NT2/D1 (cell line): ENCODE data around the gene INPP4B.

ENCODE experiments used
- SUZ12 ChIP-seq: IDR thresholded peaks from 2 replicates; pipeline ENCODE4 v1.6.1; 2011; ENCODE audit not compliant: insufficient read length, insufficient read depth; ENCODE audit errors: extremely low read depth
- ZNF274 ChIP-seq: IDR thresholded peaks from 2 replicates; pipeline ENCODE4 v1.6.1; 2011; ENCODE audit warnings: mild to moderate bottlenecking, low read depth, low read length

GRCh38 chr4:142420311-142421095 is 425.6 kb downstream of the INPP4B start:
- no peak for TF ChIP-seq SUZ12
- no peak for TF ChIP-seq ZNF274
